ENCODE measurements around the gene FGD4.

- TF ChIP-seq POLR2AphosphoS5 (IDR thresholded peaks at IDR 0.05), result no peak
- TF ChIP-seq, protein P1, sequence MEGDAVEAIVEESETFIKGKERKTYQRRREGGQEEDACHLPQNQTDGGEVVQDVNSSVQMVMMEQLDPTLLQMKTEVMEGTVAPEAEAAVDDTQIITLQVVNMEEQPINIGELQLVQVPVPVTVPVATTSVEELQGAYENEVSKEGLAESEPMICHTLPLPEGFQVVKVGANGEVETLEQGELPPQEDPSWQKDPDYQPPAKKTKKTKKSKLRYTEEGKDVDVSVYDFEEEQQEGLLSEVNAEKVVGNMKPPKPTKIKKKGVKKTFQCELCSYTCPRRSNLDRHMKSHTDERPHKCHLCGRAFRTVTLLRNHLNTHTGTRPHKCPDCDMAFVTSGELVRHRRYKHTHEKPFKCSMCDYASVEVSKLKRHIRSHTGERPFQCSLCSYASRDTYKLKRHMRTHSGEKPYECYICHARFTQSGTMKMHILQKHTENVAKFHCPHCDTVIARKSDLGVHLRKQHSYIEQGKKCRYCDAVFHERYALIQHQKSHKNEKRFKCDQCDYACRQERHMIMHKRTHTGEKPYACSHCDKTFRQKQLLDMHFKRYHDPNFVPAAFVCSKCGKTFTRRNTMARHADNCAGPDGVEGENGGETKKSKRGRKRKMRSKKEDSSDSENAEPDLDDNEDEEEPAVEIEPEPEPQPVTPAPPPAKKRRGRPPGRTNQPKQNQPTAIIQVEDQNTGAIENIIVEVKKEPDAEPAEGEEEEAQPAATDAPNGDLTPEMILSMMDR (IDR thresholded peaks at IDR 0.05), result no peak
- TF ChIP-seq POLR2A (IDR thresholded peaks at IDR 0.05), result no peak
- no peak for TF ChIP-seq EP300 (IDR thresholded peaks at IDR 0.05)
Measured at GRCh38 chr12:32659908-32660440, 260.6 kb downstream of the FGD4 start.
